OCI-LY1 (cell line): ENCODE data around the gene PLA2G2D.

Source experiments
- H2AFZ ChIP-seq: fragments of 200-600 bp; sonication (generic), shearing (Covaris generic); 2 replicates; pipeline ENCODE4 v1.6.0; 2014; ENCODE audit warnings: antibody characterized with exemption, mild to moderate bottlenecking, low read length
- H3F3A ChIP-seq: fragments of 200-600 bp; sonication (generic), shearing (Covaris generic); 2 replicates; pipeline ENCODE4 v1.6.0; 2014; ENCODE audit warnings: mild to moderate bottlenecking, antibody characterized with exemption, low read length, moderate library complexity; ENCODE audit not compliant: insufficient read depth
- H3K27ac ChIP-seq: fragments of 200-600 bp; sonication (generic); 2 replicates; pipeline ENCODE4 v1.5.1; 2014; ENCODE audit warnings: low read length, mixed run types, mild to moderate bottlenecking, low read depth; ENCODE audit not compliant: poor library complexity, severe bottlenecking
- H3K27me3 ChIP-seq: fragments of 200-600 bp; sonication (generic); 2 replicates; pipeline ENCODE4 v1.6.0; 2014; ENCODE audit warnings: antibody characterized with exemption, mild to moderate bottlenecking, low read length, moderate library complexity; ENCODE audit not compliant: insufficient read depth
- H3K36me3 ChIP-seq: fragments of 200-600 bp; sonication (generic); 2 replicates; pipeline ENCODE4 v1.6.1; 2014; ENCODE audit warnings: mild to moderate bottlenecking, antibody characterized with exemption, low read length, moderate library complexity, mixed read lengths; ENCODE audit not compliant: insufficient read depth
- H3K4me1 ChIP-seq: fragments of 200-600 bp; sonication (generic); 2 replicates; pipeline ENCODE4 v1.5.1; 2014; ENCODE audit warnings: mild to moderate bottlenecking, low read length, moderate library complexity; ENCODE audit not compliant: insufficient read depth, severe bottlenecking
- H3K4me2 ChIP-seq: fragments of 200-600 bp; sonication (generic), shearing (Covaris generic); 2 replicates; pipeline ENCODE4 v1.6.1; 2014; ENCODE audit warnings: low read length
- H3K4me3 ChIP-seq: fragments of 200-600 bp; sonication (generic); 2 replicates; pipeline ENCODE4 v1.5.1; 2014; ENCODE audit warnings: low read length, low read depth, mild to moderate bottlenecking, mixed read lengths; ENCODE audit not compliant: poor library complexity, severe bottlenecking
- H3K79me2 ChIP-seq: fragments of 200-600 bp; shearing (Covaris generic); 2 replicates; pipeline ENCODE4 v1.6.1; 2016; ENCODE audit warnings: mixed run types, low read length, mixed read lengths; ENCODE audit not compliant: insufficient read depth
- H3K9ac ChIP-seq: fragments of 200-600 bp; sonication (generic), shearing (Covaris generic); 2 replicates; pipeline ENCODE4 v1.6.1; 2014; ENCODE audit warnings: mild to moderate bottlenecking, low read length, mixed read lengths
- H3K9me2 ChIP-seq: fragments of 200-600 bp; sonication (generic), shearing (Covaris generic); 2 replicates; pipeline ENCODE4 v1.6.1; 2014; ENCODE audit warnings: low read depth, mild to moderate bottlenecking, low read length, mixed read lengths
- H3K9me3 ChIP-seq: fragments of 200-600 bp; shearing (Covaris generic); 2 replicates; pipeline ENCODE4 v1.6.1; 2014; ENCODE audit warnings: low read length, mixed read lengths
- H4K20me1 ChIP-seq: fragments of 200-600 bp; sonication (generic), shearing (Covaris generic); 2 replicates; pipeline ENCODE4 v1.6.0; 2016; ENCODE audit warnings: mild to moderate bottlenecking, low read length; ENCODE audit not compliant: insufficient read depth
- EZH2 ChIP-seq: fragments of 200-600 bp; sonication (generic), shearing (Covaris generic); IDR thresholded peaks from 2 replicates; pipeline ENCODE4 v1.8.0; 2017; ENCODE audit warnings: borderline replicate concordance, mixed run types, mild to moderate bottlenecking, antibody characterized with exemption, low read length, moderate library complexity, mixed read lengths
- TF ChIP-seq, protein P1 (sequence below): fragments of 200-600 bp; sonication (generic), shearing (Covaris generic); IDR thresholded peaks from 2 replicates; pipeline ENCODE4 v1.5.1; 2017; ENCODE audit warnings: mild to moderate bottlenecking, antibody characterized with exemption, low read length, moderate library complexity, mixed read lengths

PLA2G2D gene

GRCh38 chr1:20068722-20069121, 50.6 kb downstream of the PLA2G2D start:
- H3K9me2 ChIP-seq, result no peaks in the 10 kb centered on the region
- H3K27ac ChIP-seq, result no peak overlapping the region
- no peaks in the 10 kb centered on the region for H3K27me3 ChIP-seq

DNA sequence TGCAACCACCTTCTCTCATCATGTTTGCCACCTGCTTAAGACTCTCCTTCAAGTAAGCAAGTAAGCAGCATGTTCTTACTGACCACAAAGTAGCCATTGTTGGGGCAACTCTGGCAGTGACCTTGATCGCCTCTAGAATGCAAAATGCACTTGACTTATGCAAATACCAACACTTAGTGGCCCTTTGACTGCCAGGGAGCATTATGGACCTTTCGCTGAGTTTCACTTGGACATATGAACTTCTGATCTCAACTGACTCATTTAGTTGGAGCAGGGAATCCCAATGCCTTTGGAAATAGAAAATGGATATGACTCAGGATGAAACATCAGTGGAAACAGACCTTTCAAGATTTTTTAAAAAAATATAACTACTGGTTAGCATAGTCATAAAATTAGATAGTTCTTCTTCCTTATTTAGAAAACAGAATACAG, 55.5 kb downstream of the PLA2G2D start:
- H3K4me2 ChIP-seq, result no peak overlapping the region
- H3K27me3 ChIP-seq, result no peaks in the 10 kb centered on the region; the same call in 1 of the 2 replicates
- TF ChIP-seq, protein P1, sequence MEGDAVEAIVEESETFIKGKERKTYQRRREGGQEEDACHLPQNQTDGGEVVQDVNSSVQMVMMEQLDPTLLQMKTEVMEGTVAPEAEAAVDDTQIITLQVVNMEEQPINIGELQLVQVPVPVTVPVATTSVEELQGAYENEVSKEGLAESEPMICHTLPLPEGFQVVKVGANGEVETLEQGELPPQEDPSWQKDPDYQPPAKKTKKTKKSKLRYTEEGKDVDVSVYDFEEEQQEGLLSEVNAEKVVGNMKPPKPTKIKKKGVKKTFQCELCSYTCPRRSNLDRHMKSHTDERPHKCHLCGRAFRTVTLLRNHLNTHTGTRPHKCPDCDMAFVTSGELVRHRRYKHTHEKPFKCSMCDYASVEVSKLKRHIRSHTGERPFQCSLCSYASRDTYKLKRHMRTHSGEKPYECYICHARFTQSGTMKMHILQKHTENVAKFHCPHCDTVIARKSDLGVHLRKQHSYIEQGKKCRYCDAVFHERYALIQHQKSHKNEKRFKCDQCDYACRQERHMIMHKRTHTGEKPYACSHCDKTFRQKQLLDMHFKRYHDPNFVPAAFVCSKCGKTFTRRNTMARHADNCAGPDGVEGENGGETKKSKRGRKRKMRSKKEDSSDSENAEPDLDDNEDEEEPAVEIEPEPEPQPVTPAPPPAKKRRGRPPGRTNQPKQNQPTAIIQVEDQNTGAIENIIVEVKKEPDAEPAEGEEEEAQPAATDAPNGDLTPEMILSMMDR, result no peak
- TF ChIP-seq EZH2, result no peak

More at GRCh38 chr1:20068722-20069121, 50.6 kb downstream of the PLA2G2D start:
- Histone ChIP-seq H3K9ac (no peak overlapping the region), H3K9me3 (no peaks in the 10 kb centered on the region), H2AFZ (no peak overlapping the region), H4K20me1 (no peaks in the 10 kb centered on the region), H3K4me3 (no peak overlapping the region), H3F3A (no peaks in the 10 kb centered on the region), H3K36me3 (no peaks in the 10 kb centered on the region), H3K4me2 (no peak overlapping the region), H3K4me1 (no peaks in the 10 kb centered on the region), H3K79me2 (no peaks in the 10 kb centered on the region)
- TF ChIP-seq EZH2, result no peak
- TF ChIP-seq, protein P1, result no peak

More for the DNA sequence above, 55.5 kb downstream of the PLA2G2D start:
- H3F3A ChIP-seq, result no peaks in the 10 kb centered on the region
- H3K79me2 ChIP-seq, result no peaks in the 10 kb centered on the region
- H2AFZ ChIP-seq, result no peak overlapping the region
- H3K4me1 ChIP-seq, result no peaks in the 10 kb centered on the region
- H3K9me2 ChIP-seq, result no peaks in the 10 kb centered on the region
- H3K9me3 ChIP-seq, result no peaks in the 10 kb centered on the region
- no peak overlapping the region for H3K27ac ChIP-seq
- H3K36me3 ChIP-seq, result no peaks in the 10 kb centered on the region
- H3K9ac ChIP-seq, result no peak overlapping the region
- H4K20me1 ChIP-seq, result no peaks in the 10 kb centered on the region
- H3K4me3 ChIP-seq, result no peak overlapping the region
